LNCAP (cell line): ENCODE measurements around the gene ZFP57.

Experiments used
- TF ChIP-seq, protein P1 (sequence below): fragments of 450-650 bp; IDR thresholded peaks from 2 replicates; pipeline ENCODE4 v1.5.1; 2017; ENCODE audit warnings: mild to moderate bottlenecking

ZFP57 gene

DNA sequence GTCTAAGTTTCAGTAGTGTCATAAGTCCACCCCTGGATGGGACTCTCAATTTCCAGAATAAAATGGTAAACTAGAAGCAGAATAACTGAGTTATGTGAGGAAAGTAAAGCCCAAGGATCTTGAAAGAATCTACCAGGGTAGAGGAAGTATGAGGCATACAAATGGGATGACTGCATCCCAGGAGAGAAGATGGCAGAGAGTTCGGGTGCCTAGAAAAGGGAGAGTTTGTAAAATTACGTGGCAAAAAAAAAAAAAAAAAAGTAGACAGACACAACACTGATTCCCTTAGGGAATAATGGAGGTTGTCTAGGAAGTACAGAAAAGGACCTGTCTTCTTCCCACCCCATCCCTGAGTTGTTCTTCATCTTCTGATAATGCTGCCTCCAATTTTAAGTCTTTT, 51.4 kb downstream of the ZFP57 start:
- TF ChIP-seq, protein P1, sequence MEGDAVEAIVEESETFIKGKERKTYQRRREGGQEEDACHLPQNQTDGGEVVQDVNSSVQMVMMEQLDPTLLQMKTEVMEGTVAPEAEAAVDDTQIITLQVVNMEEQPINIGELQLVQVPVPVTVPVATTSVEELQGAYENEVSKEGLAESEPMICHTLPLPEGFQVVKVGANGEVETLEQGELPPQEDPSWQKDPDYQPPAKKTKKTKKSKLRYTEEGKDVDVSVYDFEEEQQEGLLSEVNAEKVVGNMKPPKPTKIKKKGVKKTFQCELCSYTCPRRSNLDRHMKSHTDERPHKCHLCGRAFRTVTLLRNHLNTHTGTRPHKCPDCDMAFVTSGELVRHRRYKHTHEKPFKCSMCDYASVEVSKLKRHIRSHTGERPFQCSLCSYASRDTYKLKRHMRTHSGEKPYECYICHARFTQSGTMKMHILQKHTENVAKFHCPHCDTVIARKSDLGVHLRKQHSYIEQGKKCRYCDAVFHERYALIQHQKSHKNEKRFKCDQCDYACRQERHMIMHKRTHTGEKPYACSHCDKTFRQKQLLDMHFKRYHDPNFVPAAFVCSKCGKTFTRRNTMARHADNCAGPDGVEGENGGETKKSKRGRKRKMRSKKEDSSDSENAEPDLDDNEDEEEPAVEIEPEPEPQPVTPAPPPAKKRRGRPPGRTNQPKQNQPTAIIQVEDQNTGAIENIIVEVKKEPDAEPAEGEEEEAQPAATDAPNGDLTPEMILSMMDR, result no peak

DNA sequence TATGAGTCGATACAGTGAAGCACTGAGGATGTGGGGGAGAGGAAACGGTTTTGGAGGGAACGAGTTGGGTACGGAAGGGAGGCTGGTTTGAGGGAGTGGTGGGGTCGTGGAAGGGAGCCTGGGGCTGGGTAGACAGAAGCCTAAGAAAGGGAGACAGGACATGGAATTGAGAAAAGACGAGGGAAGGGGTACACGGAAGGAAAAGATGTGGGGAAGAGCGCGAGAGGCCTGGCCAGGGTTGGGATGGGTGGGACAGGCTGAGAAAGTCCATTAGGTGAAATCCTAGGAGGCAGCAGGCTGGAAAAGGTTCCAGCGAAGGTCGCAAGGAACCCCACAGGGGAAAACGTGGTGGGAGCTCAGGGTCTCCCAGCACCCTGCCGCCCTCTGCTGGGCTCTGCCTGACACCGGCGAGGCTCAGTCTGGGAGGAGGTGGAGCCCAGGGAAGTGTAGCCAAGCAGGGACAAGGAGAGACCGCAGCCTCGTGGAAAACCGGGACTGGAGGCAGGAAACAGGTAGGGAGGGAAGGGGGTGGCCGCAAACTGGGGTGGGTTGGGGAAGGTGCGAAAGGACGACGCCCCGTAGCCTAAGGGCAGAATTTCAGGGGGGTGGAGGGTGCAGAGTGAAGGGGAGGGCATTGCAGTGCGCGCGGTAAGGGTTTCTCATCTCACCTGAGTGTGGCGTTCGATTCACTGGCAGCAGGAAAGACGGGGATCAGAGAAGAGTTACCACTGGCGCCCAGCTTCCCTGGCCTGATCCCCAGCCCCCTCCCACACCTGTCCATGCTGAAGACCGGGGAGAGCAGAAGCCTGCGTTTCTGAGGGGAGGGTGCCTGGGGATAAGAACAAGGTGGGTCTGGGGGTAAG, 52.3 kb downstream of the ZFP57 start:
- TF ChIP-seq, protein P1, result peak; percentile 75

DNA sequence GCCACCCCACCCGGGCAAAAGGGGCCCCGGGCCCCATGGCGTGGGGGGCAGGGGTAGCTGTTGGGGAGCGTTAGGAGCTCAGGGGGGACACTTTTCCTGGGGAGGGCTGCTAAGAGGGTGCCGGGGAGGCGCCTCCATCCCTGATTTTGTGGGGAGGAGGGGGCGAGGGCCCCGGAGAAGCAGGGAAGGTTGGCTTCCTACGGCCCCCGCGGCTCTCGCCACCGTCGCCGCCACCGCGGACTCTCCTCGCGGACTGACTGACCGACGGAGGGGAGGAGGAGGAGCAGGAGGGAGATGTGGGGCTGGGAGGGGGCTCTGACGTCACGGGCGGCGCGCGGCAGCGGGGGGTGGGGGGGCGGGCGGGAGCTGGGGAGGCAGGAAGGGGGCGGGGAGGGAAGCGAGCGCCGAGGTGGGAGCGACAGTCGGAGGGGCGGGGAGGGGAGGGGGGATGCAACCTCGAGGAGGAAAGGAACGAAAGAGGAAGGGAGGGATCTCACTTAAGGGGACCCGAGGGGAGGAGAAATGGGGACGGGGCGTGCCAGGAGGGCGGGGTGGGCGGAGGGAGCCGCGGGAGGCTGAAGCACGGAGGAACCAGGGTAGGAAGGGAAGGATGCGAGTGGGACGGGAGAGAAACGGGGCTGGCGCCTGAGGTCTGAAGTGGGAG, 53.1 kb downstream of the ZFP57 start:
- TF ChIP-seq, protein P1, result no peak

DNA sequence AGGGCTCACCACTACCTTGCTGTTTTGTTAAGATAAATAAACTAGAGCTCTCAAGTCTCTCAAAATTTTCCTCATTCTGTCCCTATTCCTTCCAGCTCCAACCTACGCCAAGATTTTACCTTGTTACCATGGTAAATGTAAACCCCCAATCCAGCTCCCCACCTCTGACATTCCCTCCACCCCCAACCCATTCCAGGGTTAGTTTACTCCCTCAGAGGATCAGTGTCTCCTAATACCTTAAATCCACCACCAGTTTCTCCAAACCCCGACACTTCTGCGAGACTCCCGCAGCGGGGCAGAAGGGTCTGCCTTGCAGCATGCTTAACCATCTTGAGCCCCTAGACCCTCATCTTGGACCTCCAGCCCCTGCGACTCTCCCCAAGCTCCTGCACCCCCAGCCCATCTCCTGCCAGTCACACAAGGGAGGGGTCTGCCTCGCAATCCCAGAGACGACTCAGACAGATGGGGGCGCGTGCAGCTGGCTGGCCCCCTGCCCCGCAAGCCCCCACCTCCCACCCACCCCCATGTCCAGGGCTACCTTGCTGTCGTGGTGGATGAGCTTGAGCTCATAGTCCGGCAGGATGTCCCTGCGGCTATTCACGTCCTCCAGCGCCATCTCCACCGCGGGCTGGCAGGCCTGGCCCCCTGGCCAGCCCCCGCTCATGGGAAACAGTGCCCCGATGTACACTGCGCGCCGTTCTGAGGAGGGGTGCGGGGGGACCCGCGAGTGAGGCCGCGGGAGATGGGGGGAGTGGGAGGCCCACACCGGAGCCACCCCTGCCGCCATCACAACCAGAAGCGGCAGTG, 53.8 kb downstream of the ZFP57 start:
- TF ChIP-seq, protein P1, result no peak

DNA sequence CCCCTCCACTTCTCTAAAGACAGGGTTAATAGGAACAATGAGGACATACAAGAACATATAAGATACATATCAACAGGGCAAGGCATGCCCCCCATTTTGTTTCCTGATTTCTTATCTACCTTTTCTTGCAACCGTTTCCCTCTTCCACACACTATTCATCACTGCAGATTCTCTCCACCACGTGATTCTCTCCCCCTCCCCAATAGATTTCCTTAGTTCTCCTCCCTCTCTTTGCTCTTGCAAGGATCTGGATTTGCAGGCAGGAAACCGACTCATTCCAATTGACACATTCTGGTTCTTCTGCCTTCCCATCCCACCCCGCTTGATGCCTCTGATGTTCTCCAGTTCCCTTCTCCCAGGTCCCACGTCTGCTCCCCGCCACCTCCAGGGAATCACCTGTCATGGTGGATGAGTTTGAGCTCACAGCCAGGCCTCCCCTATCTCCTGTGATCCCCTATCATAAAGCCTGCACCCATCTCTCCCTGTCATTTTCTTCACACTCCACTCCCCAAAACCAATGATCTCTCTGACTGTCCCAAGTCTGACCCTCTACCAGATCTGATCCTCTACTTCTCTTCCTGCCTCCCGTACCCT, 55.5 kb downstream of the ZFP57 start:
- TF ChIP-seq, protein P1, result no peak

DNA sequence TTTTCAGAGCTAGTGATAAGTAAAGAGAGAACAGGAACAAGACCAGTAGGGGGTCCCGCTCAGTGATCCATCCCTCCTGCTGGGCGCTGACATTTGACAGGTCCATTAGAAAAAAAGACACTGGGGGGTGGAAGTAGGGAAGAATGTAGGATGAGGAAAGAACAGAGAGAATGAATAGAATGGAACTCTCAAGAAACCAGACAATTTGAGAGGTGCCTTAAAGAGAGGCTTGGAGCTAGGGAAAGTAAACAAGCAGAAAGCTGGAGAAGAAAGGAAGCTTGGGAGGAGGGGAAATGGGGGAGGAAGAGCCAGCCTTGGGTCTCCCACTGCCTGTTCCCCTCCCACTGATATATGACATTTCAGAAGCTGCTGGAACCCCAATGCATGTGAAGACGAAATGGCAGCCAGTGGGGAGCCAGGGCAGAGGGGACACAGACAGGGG, 56.4 kb downstream of the ZFP57 start:
- TF ChIP-seq, protein P1, result no peak
